WTC11 (cell line): ENCODE results near the gene GATD1.

ENCODE experiments used
- NR2C2 ChIP-seq: sonication (generic); formaldehyde crosslinking; IDR thresholded peaks from 2 replicates; pipeline ENCODE4 v1.8.0; 2022; ENCODE audit warnings: mild to moderate bottlenecking, missing genetic modification reagents
- SP1 ChIP-seq: sonication (generic); formaldehyde crosslinking; conservative IDR thresholded peaks from 2 replicates; pipeline ENCODE4 v1.8.1; 2022; ENCODE audit warnings: missing genetic modification reagents
- TF ChIP-seq, protein P1 (sequence below): fragments of 200-600 bp; IDR thresholded peaks from 2 replicates; pipeline ENCODE4 v1.8.0; 2022; ENCODE audit warnings: antibody characterized with exemption
- TF ChIP-seq, protein P2 (sequence below): sonication (generic); formaldehyde crosslinking; IDR thresholded peaks from 2 replicates; pipeline ENCODE4 v1.8.1; 2022; ENCODE audit warnings: low read depth, missing genetic modification reagents, borderline replicate concordance
- TF ChIP-seq, protein P3 (sequence below): sonication (generic); formaldehyde crosslinking; IDR thresholded peaks from 2 replicates; pipeline ENCODE4 v1.8.1; 2023; ENCODE audit warnings: mild to moderate bottlenecking, missing genetic modification reagents, moderate library complexity
- TF ChIP-seq, protein P4 (sequence below): sonication (generic); formaldehyde crosslinking; IDR thresholded peaks from 2 replicates; pipeline ENCODE4 v1.8.1; 2023; ENCODE audit warnings: mild to moderate bottlenecking, moderate library complexity, missing genetic modification reagents
- TF ChIP-seq, protein P5 (sequence below): sonication (generic); formaldehyde crosslinking; IDR thresholded peaks from 2 replicates; pipeline ENCODE4 v1.8.0; 2022; ENCODE audit warnings: mild to moderate bottlenecking, missing genetic modification reagents

DNA sequence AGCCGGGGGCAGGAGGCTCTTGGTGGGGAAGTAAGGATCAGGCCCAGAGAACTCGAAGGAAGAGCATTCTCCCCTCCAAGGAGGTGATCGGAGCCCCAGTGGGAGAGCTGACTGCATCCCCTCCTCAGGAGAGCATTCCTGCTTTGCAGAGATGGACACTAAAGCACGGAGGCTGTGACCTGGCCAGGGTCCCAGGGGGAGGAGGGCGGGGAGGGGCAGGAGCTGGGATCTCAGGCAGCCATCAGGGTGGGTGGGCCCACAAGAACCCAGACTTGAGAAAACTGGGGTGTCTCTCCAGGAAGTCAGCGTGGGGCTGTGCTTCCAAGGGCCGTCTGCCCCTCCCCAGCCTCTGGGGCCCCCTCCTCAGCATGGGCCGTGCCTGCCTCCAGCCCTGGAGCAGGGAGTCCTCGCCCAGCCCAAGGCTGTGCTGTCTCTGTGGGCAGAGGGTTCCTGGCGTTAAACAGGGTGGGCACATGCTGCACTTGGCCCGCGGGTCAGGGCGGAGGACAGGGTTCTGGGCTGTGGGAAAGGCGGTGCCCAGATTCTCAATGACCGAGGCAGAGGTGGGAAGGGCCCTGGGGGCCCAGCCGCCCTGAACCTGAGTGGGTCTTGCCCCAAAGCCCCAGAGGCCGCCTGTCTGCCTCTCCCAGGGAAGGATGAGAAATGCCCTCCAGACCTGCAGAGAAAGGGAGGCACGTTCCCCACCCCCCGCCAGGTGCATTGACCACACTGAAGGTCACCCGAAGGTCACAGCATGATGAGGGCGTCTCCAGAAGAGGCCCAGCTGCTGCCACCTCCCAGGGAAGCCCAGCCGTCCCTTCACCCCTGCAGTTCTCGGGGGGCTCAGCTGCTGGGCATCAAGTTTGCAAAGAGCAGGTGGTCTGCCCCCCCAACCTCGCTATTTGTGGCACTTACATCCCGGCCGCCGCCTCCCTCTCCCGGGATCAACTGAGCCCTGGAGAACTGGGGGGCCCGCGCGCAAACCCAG is 12.0 kb upstream of the GATD1 start:
- TF ChIP-seq, protein P1, sequence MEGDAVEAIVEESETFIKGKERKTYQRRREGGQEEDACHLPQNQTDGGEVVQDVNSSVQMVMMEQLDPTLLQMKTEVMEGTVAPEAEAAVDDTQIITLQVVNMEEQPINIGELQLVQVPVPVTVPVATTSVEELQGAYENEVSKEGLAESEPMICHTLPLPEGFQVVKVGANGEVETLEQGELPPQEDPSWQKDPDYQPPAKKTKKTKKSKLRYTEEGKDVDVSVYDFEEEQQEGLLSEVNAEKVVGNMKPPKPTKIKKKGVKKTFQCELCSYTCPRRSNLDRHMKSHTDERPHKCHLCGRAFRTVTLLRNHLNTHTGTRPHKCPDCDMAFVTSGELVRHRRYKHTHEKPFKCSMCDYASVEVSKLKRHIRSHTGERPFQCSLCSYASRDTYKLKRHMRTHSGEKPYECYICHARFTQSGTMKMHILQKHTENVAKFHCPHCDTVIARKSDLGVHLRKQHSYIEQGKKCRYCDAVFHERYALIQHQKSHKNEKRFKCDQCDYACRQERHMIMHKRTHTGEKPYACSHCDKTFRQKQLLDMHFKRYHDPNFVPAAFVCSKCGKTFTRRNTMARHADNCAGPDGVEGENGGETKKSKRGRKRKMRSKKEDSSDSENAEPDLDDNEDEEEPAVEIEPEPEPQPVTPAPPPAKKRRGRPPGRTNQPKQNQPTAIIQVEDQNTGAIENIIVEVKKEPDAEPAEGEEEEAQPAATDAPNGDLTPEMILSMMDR, result no peak
- TF ChIP-seq, protein P2, sequence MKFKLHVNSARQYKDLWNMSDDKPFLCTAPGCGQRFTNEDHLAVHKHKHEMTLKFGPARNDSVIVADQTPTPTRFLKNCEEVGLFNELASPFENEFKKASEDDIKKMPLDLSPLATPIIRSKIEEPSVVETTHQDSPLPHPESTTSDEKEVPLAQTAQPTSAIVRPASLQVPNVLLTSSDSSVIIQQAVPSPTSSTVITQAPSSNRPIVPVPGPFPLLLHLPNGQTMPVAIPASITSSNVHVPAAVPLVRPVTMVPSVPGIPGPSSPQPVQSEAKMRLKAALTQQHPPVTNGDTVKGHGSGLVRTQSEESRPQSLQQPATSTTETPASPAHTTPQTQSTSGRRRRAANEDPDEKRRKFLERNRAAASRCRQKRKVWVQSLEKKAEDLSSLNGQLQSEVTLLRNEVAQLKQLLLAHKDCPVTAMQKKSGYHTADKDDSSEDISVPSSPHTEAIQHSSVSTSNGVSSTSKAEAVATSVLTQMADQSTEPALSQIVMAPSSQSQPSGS (CRISPR knock-in tag), result no peak
- TF ChIP-seq NR2C2 (CRISPR knock-in tag) (no peak), SP1 (CRISPR knock-in tag) (no peak)
- TF ChIP-seq, protein P3, sequence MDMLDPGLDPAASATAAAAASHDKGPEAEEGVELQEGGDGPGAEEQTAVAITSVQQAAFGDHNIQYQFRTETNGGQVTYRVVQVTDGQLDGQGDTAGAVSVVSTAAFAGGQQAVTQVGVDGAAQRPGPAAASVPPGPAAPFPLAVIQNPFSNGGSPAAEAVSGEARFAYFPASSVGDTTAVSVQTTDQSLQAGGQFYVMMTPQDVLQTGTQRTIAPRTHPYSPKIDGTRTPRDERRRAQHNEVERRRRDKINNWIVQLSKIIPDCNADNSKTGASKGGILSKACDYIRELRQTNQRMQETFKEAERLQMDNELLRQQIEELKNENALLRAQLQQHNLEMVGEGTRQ (CRISPR knock-in tag), result no peak
- TF ChIP-seq, protein P4, sequence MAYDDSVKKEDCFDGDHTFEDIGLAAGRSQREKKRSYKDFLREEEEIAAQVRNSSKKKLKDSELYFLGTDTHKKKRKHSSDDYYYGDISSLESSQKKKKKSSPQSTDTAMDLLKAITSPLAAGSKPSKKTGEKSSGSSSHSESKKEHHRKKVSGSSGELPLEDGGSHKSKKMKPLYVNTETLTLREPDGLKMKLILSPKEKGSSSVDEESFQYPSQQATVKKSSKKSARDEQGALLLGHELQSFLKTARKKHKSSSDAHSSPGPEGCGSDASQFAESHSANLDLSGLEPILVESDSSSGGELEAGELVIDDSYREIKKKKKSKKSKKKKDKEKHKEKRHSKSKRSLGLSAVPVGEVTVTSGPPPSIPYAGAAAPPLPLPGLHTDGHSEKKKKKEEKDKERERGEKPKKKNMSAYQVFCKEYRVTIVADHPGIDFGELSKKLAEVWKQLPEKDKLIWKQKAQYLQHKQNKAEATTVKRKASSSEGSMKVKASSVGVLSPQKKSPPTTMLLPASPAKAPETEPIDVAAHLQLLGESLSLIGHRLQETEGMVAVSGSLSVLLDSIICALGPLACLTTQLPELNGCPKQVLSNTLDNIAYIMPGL, result no peak
- TF ChIP-seq, protein P5, sequence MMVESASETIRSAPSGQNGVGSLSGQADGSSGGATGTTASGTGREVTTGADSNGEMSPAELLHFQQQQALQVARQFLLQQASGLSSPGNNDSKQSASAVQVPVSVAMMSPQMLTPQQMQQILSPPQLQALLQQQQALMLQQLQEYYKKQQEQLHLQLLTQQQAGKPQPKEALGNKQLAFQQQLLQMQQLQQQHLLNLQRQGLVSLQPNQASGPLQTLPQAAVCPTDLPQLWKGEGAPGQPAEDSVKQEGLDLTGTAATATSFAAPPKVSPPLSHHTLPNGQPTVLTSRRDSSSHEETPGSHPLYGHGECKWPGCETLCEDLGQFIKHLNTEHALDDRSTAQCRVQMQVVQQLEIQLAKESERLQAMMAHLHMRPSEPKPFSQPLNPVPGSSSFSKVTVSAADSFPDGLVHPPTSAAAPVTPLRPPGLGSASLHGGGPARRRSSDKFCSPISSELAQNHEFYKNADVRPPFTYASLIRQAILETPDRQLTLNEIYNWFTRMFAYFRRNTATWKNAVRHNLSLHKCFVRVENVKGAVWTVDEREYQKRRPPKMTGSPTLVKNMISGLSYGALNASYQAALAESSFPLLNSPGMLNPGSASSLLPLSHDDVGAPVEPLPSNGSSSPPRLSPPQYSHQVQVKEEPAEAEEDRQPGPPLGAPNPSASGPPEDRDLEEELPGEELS (CRISPR knock-in tag), result no peak
